Activated CD8-positive, alpha-beta memory T cell treated with anti-CD3 and anti-CD28 coated beads for 36 hours (primary cell): ENCODE measurements around the gene PARVB. TPM values are rescaled to one million over a fixed set of nuclear protein-coding genes. Genes with fewer than 3 reads are reported as not detected.
"Not testable (repeated sequence)": the region's sequence is repeated elsewhere in the genome, so short reads cannot be mapped to it uniquely, and the experiment has no call there.

ENCODE experiments used
- CTCF ChIA-PET: fragments of 350-600 bp; sonication (Branson Sonifier 250); formaldehyde crosslinking; loops from one replicate; lab custom pipeline; 2021; ENCODE audit warnings: antibody characterized with exemption; lab: Charles Lee
- POLR2A ChIA-PET: fragments of 350-600 bp; sonication (Branson Sonifier 250); formaldehyde crosslinking; loops from one replicate; lab custom pipeline; 2021; ENCODE audit warnings: antibody characterized with exemption; lab: Charles Lee
- total RNA-seq, 2 experiments: library from RNA; stranded (reverse); gene quantifications; one replicate each; pipeline ENCODE4 v1.2.3, GENCODE V29; 2021

Gene PARVB
- total RNA-seq, 2 experiments from 2014 or later, result 94.0 to 101 TPM

GRCh38 chr22:44039566-44040171 lies 15.6 kb downstream of the PARVB start:
- CTCF ChIA-PET, result no interaction called here
- POLR2A ChIA-PET, result no interaction called here

- ChIA-PET POLR2A (no interaction called here), CTCF (no interaction called here)
Observed at GRCh38 chr22:44042249-44043218, 18.4 kb downstream of the PARVB start.

DNA sequence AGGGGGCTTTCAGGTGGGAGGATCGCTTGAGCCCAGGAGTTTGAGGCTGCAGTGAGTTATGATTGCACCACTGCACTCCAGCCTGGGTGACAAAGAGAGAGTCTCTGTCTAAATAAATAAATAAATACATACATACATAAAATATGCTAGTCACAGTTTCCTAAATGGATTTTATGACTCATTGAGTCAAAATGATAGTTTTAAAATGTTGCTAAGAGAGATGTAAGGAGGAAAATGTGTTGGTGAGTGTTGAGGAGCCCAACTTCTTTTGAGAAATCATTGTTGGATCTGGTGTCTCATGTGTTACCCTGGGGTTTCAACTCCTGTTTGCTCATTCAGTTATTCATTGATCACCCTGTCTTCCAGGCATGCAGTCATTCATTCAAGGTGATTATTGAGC lies 21.0 kb downstream of the PARVB start:
- CTCF ChIA-PET, result interaction anchor here (1.1 kb wide), 1 partner anchor 52 kb away, joined by 3 read pairs; no protein-coding TSS in a partner anchor
- POLR2A ChIA-PET, result no interaction called here

DNA sequence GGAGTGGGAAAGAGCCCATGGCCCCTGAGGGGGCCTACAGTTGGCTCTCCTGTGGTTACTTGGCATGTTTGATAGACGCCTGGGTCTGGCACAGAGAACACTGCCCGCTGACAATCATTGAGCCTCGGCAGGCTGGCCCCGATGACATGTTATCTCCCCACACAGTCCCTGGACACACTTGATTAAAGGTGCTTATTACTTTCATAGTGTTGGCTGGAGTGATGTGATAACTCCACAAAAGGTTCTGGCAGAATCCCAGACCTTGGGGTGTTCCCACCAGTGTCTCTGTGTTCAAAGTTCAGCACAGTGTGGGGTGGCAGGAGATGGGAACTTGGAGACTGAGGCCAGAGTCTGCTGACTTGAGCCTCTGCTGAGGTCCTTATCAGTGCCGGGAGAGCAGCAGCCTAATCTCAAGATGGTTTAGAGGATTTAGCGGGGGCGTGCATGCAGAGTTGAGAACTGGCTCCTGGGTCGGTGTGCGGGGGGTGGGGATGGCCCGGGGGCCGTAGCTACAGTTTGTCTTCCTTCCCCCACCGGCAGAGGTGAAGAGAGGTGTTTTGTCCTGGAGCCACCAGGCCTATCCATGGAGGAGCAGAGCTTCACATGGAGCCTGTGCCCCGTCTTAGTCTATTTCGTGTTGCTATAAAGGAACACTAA lies 22.5 kb downstream of the PARVB start:
- ChIA-PET POLR2A (no interaction called here), CTCF (no interaction called here)

GRCh38 chr22:44047891-44048301 lies 23.8 kb downstream of the PARVB start:
- ChIA-PET CTCF (interaction anchor here (0.8 kb wide), 1 partner anchor 55 kb away, joined by 3 read pairs; no protein-coding TSS in a partner anchor), POLR2A (no interaction called here)

DNA sequence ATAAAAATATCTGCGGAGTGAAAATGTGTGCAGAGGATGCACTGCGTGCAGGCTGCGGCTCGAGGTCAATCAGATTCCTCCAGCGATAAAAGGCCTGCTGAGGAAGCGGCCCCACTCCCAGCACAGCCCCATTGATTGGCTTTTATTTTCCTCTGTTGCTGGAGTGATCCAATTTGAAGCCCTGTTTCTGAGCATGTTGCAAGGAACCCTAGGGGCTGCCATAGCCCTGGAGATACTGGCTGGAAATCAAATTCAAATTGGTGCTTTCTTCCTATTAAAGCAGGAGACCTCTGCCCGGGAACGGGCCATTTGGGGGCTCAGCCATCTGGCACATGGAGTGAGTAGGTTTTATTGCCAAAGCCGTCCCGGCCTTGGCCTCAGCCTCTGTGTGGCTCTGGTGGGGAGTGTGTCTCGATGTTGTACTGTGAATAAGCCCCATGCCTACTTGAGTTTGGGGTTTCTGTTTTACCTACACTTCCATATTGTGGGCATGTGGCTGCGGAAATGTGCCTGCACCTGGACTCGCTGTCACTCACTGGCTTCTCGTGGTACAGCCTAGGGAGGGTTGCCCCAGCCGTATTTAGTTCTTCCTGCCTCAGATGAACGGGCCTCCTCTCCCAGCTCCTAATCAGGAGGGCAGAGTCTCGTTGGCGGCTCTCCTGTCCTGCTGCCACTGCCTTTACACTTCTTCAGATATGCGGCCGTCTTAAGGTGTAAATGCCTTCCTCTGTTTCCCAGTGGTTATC lies 25.6 kb downstream of the PARVB start:
- CTCF ChIA-PET, result no interaction called here

GRCh38 chr22:44050766-44051355 lies 26.8 kb downstream of the PARVB start:
- POLR2A ChIA-PET, result no interaction called here
- CTCF ChIA-PET, result no interaction called here

More for the DNA sequence above, 25.6 kb downstream of the PARVB start:
- POLR2A ChIA-PET, result no interaction called here

- ChIA-PET POLR2A (no interaction called here), CTCF (no interaction called here)
Observed at GRCh38 chr22:44051358-44051757, 27.3 kb downstream of the PARVB start.

- ChIA-PET CTCF (no interaction called here), POLR2A (no interaction called here)
Observed at GRCh38 chr22:44051961-44052360, 27.9 kb downstream of the PARVB start.

DNA sequence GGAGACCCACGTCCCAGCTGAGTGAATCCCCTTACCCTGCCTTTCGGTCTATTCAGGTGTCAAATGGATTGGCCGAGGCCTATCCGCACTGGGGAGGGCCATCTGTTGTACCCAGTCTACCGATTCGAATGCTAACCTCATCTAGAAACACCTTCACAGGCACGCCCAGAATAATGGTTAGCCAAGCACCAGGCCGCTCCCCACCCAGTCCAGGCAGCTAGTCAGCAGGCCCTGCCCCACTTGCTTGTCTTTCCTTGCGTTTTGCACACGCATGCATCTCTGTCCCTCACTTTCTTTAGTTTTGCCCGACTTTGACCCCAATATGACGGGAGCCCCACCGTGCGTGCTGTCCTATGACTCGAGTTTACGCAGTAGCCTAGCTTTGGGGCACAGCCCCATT lies 31.7 kb downstream of the PARVB start:
- ChIA-PET CTCF (no interaction called here), POLR2A (no interaction called here)

- CTCF ChIA-PET, POLR2A ChIA-PET: not testable (repeated sequence)
Observed at GRCh38 chr22:44056649-44057048, 32.5 kb downstream of the PARVB start.

DNA sequence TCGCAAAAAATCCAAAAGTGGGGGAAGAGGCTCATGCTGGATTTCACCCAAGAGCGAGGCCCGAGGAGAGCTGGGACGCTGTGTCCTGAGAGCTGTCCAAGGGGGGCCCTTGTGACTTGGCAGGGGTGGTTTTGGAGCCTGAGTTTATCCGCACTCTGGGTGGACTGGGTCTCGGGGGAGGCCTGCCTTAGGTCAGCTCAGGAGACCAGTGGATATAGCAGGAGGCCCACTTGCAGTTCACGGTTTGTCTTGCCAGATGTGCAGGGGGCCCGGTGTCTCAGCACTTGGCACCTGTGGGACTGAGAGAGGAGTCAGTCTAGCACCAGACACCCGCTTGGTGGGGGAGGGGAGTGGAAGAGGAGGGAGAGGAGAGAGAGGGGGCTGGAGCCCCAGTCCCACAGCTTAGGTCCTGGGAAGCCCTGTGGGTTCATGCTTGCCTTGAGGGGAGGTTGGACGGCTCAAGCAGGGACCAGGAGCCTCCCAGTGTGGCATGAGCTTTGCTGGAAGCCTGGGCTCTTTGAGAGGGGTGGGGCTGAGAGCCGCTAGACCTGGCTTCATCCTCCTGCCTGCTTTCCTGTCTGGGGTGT lies 33.4 kb downstream of the PARVB start:
- ChIA-PET CTCF (no interaction called here), POLR2A (no interaction called here)

- ChIA-PET CTCF (interaction anchor here (1.1 kb wide), 1 partner anchor 70 kb away, joined by 3 read pairs; no protein-coding TSS in a partner anchor), POLR2A (interaction anchor here (0.5 kb wide), 1 partner anchor 36 kb away, joined by 3 read pairs; no protein-coding TSS in a partner anchor)
Observed at GRCh38 chr22:44063462-44064371, 39.6 kb downstream of the PARVB start.

DNA sequence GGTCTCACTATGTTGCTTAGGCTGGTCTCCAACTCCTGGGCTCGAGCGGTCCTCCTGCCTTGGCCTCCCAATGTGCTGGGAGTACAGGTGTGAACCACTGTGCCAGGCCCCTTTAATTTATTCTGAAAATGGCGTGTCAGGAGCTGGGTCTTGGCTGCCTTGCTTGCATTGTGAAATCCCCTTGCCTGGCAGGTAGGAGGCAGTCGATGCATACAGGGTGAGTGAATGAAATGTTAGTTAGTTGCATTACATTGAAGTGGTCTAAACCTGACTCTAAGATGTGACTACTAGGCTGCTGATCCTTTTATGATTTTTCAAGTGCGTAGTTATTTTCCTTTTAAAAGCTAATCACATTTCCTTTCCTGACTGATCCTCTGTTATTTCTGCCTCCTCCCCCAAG lies 42.9 kb downstream of the PARVB start:
- POLR2A ChIA-PET, result no interaction called here
- CTCF ChIA-PET, result no interaction called here

DNA sequence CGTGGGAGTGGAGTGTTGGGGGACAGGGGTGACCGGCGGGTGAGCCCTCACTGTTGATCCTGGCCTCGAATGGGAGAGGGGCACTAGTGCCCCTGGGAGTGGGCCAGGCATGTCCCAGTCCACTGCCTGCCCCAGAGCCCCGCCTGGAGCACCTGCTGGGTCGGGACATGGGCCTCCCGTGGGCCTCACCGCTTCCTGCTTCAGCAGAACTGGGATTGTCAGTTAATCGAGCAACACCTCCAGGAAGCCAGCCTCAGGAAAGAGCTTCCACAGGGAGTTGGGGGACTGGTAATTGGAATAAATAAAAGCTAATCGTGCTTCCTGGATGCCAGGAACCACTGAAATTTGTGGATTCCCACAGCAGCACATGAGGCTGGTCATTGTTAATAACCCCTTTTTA lies 43.8 kb downstream of the PARVB start:
- ChIA-PET POLR2A (no interaction called here), CTCF (interaction anchor here (1.3 kb wide), 1 partner anchor 80 kb away, joined by 3 read pairs; no protein-coding TSS in a partner anchor)

- ChIA-PET POLR2A (no interaction called here), CTCF (interaction anchor here (1.3 kb wide), 1 partner anchor 81 kb away, joined by 3 read pairs; no protein-coding TSS in a partner anchor)
Observed at GRCh38 chr22:44068422-44069191, 44.5 kb downstream of the PARVB start.

DNA sequence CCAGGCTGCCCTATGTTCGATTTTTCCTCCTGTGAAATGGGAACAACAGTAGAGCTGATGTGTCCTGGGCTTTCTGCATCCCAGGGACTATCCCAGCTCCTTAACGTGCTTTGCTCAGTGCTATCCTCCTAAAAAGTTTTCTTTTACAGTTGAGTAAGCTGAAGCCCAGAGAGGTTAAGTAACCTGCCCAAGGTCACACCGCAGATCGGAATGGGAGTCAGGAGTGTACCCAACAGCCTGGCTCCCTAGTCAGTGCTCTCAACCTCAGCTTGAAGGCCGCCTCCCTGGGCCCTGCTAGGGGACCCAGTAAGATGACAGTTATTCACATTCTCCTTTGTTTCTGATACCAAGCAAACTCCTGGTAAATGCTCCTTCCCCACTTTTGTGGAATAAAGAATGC lies 45.9 kb downstream of the PARVB start:
- CTCF ChIA-PET, result interaction anchor here (1.9 kb wide), 1 partner anchor 12 kb away, joined by 9 read pairs; no protein-coding TSS in a partner anchor
- POLR2A ChIA-PET, result no interaction called here
